ENCODE data around the gene PPM1B. TPM values are rescaled to one million over a fixed set of nuclear protein-coding genes. Genes with fewer than 3 reads are reported as not detected.

Gene PPM1B
- total and polyA plus RNA-seq, 2 of the 13 experiments (the other 11 are each of a cell fraction or from before 2014, with no cell fraction given), result 24.4 to 25.0 TPM

DNA sequence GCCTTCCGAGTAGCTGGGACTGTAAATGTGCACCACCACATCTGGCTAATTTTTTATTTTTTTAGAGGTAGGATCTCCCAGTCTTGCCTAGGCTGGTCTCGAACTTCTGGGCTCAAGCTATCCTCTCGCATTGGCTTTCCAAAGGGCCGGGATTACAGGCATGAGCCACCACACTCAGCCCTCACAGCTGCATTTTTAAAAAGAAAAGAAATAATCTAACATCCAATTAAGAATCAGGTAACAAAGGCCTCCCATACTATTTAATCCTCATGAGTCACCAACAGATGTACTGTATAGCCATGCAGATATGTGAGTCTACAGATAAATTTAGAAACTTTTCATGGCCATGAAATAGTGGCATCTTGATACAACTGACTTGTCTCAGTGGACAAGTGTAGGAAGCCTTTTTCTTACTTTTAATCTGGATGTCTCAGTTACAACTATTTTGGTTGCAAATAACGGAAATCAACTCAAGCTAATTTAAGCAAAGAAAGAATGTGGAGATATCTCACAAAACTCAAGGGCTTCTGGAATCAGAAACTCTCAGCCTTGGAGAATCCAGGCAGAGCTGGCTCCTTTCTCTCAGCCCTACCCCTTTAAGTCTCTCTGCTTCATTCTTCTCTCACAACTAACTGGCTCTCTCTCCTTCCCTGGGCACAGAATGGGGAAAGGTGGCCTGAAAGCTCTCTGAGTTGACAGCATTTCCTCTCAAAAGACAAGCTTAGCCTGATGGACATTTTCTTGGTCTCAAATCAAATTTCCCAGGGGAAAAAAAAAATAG, 12.8 kb upstream of the PPM1B start (continued):
- TF ChIP-seq ZNF142 (CRISPR knock-in tag; IDR thresholded peaks at IDR 0.05) (no peak), STAG1 (CRISPR knock-in tag; IDR thresholded peaks at IDR 0.05) (no peak), ZNF317 (CRISPR knock-in tag; IDR thresholded peaks at IDR 0.05) (no peak), NFE2L1 (CRISPR knock-in tag; IDR thresholded peaks at IDR 0.05; ENCODE audit: borderline replicate concordance) (no peak), KDM1A (CRISPR knock-in tag; IDR thresholded peaks at IDR 0.05) (no peak), MAZ (IDR thresholded peaks at IDR 0.05; ENCODE audit: borderline replicate concordance, low read depth, low read length) (no peak), MAZ (CRISPR knock-in tag; IDR thresholded peaks at IDR 0.05; ENCODE audit: low read depth) (no peak), SRY (CRISPR knock-in tag; IDR thresholded peaks at IDR 0.05) (no peak), ZNF33A (CRISPR knock-in tag; IDR thresholded peaks at IDR 0.05; ENCODE audit: borderline replicate concordance) (no peak), MBD4 (IDR thresholded peaks at IDR 0.05; ENCODE audit: borderline replicate concordance, low read length) (no peak)
- TF ChIP-seq, protein P1, sequence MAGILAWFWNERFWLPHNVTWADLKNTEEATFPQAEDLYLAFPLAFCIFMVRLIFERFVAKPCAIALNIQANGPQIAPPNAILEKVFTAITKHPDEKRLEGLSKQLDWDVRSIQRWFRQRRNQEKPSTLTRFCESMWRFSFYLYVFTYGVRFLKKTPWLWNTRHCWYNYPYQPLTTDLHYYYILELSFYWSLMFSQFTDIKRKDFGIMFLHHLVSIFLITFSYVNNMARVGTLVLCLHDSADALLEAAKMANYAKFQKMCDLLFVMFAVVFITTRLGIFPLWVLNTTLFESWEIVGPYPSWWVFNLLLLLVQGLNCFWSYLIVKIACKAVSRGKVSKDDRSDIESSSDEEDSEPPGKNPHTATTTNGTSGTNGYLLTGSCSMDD (CRISPR knock-in tag; IDR thresholded peaks at IDR 0.05), result no peak
- TF ChIP-seq, protein P2, sequence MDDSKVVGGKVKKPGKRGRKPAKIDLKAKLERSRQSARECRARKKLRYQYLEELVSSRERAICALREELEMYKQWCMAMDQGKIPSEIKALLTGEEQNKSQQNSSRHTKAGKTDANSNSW (CRISPR knock-in tag; IDR thresholded peaks at IDR 0.05; ENCODE audit: borderline replicate concordance), result no peak
